OCI-M2 (cell line): Measurements from ENCODE around the gene MSL3B.

Experiments
- DNase-seq: peaks from one replicate; lab custom pipeline; 2025; ENCODE audit not compliant: unreplicated experiment; lab: John Stamatoyannopoulos, UW

The MSL3B gene

GRCh38 chr2:233835230-233836186, 32.7 kb downstream of the MSL3B start:
- DNase-seq = no peak

- no peak for DNase-seq
Measured at GRCh38 chr2:233833345-233833744, 34.8 kb downstream of the MSL3B start.

- DNase-seq = no peak
Measured at GRCh38 chr2:233832869-233833311, 35.3 kb downstream of the MSL3B start.

GRCh38 chr2:233832414-233832813, 35.8 kb downstream of the MSL3B start:
- DNase-seq = no peak

- DNase-seq = no peak
Measured at GRCh38 chr2:233831861-233832260, 36.3 kb downstream of the MSL3B start.

GRCh38 chr2:233831011-233831721, 37.0 kb downstream of the MSL3B start:
- DNase-seq = no peak

GRCh38 chr2:233830111-233830802, 37.9 kb downstream of the MSL3B start:
- no peak for DNase-seq

- no peak for DNase-seq
Measured at GRCh38 chr2:233829193-233830110, 38.7 kb downstream of the MSL3B start.

- DNase-seq = no peak
Measured at GRCh38 chr2:233828546-233829192, 39.5 kb downstream of the MSL3B start.

GRCh38 chr2:233824373-233824772, 43.8 kb downstream of the MSL3B start:
- DNase-seq = no peak

GRCh38 chr2:233823731-233824121, 44.5 kb downstream of the MSL3B start:
- no peak for DNase-seq

- DNase-seq = no peak
Measured at GRCh38 chr2:233822781-233823730, 45.1 kb downstream of the MSL3B start.

GRCh38 chr2:233822101-233822771, 46.0 kb downstream of the MSL3B start:
- no peak for DNase-seq

GRCh38 chr2:233821709-233822100, 46.5 kb downstream of the MSL3B start:
- DNase-seq = no peak

GRCh38 chr2:233821196-233821595, 47.0 kb downstream of the MSL3B start:
- no peak for DNase-seq

GRCh38 chr2:233820774-233821105, 47.4 kb downstream of the MSL3B start:
- DNase-seq = no peak

- no peak for DNase-seq
Measured at GRCh38 chr2:233819884-233820773, 48.1 kb downstream of the MSL3B start.
